H54 (cell line): ENCODE results near the gene M1AP.

ENCODE experiments used
- DNase-seq: peaks from one replicate; pipeline ENCODE4 v3.0.0; 2011; ENCODE audit warnings: low spot score, mixed read lengths; ENCODE audit not compliant: insufficient read length
- FAIRE-seq: peaks from 3 replicates; lab custom pipeline; 2011; peaks lifted over from hg19 to GRCh38; lab: Jason Lieb, UNC
- POLR2A ChIP-seq: IDR thresholded peaks from 2 replicates; pipeline ENCODE4 v1.6.1; 2011; ENCODE audit warnings: low read depth, mild to moderate bottlenecking, low read length

The M1AP gene, protein sequence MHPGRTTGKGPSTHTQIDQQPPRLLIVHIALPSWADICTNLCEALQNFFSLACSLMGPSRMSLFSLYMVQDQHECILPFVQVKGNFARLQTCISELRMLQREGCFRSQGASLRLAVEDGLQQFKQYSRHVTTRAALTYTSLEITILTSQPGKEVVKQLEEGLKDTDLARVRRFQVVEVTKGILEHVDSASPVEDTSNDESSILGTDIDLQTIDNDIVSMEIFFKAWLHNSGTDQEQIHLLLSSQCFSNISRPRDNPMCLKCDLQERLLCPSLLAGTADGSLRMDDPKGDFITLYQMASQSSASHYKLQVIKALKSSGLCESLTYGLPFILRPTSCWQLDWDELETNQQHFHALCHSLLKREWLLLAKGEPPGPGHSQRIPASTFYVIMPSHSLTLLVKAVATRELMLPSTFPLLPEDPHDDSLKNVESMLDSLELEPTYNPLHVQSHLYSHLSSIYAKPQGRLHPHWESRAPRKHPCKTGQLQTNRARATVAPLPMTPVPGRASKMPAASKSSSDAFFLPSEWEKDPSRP

DNA sequence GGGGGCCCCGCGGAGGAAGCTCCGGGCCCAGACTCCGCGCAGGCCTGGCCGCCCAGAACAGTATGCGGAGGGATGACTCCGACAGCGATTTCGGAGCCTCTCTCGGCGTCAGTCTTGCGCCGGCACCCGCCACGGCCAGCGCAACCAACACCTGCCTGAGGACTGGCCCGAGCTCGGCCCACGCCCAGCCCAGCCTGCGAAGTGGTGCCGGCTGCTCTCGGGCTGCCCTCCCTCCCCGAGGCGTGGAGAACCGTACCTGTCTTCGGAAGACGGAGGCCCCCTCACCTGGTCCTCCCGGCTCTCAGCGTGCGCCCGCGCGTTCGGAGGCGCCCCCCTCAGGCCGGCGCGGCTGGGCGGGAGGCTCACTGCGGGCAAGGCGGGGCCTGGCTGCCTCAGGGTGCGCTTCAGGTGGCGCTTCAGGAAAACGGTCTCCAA is at the start of gene M1AP:
M1AP (minus strand) TSS at position 322 of the 435 bp plus-strand sequence. CDS start 8,055 bp downstream, outside the sequence.
- TF ChIP-seq POLR2A = no peak
- FAIRE-seq (no peak), DNase-seq (no peak)

DNA sequence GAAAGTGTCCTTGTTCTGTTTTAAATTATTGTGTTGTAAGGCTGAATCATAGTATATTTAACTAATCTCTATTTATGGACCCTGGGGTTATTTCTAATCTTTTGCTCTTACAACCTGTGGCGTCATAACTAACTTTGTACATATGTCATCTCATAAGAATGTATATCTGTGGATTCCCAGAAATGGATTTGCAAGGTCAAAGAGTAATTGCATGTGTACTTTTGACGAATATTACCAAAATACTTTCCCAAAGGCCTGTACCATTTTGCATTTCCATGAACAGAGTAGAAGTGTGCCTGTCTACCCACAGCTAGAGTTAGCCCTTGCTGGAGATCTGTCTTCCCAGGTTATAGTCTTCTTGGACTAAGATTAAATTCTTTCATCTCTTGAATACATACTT is 48.7 kb upstream of the M1AP start:
- TF ChIP-seq POLR2A = no peak
- FAIRE-seq (no peak), DNase-seq (no peak)

DNA sequence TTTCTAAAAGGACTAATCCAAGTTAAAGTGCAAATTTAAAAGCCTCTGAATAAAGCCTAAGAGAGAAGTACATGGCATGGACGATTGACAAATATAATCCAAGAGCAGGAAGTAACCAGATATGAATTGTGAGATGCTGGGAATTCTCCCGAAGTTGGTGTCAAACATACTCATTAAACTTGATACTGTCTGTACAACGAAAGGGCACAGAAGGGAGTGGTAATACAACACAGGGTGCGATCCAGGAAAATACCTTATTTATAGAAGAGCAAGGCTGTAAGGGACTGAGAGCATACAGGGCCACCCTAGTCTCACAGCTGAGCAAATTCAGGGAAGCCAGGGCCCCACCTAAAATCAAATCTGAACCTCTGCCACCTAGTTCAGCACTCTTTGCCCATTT is 47.5 kb upstream of the M1AP start:
- no peak for TF ChIP-seq POLR2A
- DNase-seq = no peak
- FAIRE-seq = no peak

DNA sequence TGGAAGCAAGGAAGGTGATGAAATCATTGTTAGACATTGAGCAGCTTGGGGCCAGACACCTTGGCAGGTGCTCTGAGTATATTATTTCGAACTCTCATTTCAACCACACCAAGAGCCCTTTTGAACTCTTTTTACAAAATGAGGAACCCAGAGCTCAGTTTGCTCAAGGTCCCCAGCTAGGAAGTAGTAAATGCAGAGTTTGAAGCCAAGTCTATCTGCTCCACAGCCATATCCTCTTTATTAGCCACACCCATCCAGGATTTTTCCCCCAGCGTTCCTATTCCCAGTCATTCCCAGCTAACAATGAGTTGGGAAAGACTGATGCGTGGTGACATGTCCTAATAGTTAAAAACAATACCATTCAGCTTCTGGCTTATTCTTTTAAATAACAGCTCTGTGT is 46.2 kb upstream of the M1AP start:
- no peak for FAIRE-seq
- TF ChIP-seq POLR2A = no peak
- DNase-seq = no peak

DNA sequence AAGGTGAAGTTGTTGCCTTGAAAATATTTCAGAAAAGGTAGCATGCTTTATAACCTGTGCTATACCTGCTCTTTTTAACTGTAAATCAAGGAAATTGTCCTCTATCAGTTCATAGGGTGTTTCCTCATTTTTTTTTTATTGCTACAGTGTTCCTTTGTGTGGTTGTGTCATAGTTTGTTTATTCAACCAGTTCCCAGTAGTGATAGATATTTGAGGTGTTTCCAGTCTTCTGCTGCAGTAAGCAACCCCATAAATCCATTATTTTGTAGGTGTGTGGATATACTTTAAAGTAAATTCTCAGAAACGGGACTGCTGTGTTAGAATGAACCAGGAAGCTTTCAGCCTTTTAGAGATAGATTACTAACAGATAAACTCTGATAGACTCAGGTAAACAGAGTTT is 45.5 kb upstream of the M1AP start:
- no peak for TF ChIP-seq POLR2A
- no peak for DNase-seq
- no peak for FAIRE-seq

DNA sequence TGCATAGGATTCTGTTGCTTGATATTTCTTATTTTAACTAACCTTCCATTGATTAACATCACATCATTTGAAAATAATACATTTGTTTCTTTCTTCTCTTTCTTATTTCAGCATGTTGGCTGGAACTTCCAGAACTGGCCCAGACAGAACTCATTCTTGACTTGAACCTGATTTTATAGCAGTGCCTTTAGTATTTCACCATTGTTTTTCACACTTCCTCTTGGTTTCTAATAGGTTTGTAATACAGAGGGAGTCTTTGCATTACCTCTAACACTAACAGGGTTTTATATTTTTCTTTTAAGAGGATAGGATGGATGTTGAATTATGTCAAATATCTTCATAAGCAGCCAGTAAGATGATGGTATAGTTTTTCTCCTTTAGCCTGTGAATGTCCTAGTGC is 45.1 kb upstream of the M1AP start:
- DNase-seq (no peak), FAIRE-seq (no peak)
- TF ChIP-seq POLR2A = no peak

DNA sequence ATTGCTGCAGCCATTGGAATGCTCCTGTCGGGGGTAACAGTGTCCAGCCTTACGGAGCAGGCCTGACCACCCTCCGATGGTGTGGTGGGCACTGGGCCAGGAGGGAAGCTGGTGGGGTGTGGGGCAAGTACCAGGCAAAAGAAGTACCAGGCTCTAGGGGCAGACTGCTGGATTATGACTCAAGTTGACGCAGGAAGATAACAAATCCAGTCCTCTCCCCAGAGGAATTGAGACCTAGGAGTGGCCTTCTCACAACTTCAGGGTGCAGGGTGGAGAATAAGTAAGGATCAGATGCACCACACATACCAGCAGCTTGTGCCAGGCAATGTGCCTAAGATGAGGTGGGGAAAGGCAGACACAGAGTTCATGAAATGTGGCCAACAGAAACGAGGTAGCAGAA is 43.8 kb upstream of the M1AP start:
- no peak for FAIRE-seq
- DNase-seq = no peak
- no peak for TF ChIP-seq POLR2A

DNA sequence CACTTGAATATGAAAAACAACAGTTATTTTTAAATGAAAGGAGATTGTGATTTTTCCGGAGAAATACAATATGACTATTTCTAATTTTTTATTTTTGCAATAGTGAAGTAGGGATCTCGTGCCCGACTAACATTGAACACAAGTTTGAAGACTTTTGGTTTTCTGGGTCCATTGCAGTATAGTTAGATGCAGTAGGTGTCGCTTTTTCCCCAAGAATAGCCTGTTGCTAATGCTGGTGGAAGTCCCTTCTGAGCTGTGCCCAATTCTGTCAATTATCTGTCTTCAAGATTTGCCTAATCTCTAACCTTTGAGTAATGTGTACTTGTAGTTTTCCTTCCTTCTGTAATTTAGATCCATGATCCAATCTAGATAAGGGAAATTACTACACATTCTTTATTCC is 42.4 kb upstream of the M1AP start:
- peak; percentile 54 for DNase-seq
- peak; percentile 75 for FAIRE-seq
- no peak for TF ChIP-seq POLR2A

DNA sequence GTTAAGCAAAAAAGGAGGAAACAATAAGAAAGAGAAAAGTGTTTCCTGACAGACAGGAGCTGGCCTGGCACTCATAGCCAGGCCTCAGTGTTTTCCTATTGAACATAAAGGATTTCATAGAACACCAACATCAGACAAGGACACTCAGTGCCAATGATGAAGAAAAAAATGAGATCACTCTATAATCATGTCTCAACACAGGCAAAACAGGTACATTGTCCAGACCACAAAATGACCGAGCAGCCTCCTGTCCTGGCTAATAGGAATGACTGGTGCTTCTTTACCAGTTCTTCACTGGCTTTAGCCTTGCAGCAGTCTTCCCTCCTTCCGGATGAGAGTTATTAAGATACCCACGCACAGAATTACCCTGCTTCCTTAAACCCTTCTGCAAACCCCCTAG is 41.5 kb upstream of the M1AP start:
- DNase-seq (no peak), FAIRE-seq (no peak)
- no peak for TF ChIP-seq POLR2A

DNA sequence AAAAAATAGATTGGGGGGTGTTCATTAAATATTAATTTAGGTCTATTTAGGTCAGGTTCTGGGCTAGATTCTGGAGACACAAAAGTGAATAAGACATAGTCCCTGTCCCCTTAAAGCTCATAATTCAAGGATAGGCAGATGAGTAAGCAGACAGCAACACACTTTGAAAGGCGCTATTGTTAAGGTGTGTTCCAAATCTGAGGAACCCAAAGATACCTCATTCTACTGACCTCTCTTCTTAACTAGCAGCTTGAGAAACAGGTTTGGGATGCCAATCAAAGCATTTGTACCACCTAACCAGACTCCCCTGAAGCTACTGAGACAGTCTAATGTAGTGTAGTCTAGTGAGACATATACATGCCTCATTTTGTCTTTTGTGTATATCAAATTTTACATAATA is 40.8 kb upstream of the M1AP start:
- TF ChIP-seq POLR2A = no peak
- FAIRE-seq (no peak), DNase-seq (no peak)

DNA sequence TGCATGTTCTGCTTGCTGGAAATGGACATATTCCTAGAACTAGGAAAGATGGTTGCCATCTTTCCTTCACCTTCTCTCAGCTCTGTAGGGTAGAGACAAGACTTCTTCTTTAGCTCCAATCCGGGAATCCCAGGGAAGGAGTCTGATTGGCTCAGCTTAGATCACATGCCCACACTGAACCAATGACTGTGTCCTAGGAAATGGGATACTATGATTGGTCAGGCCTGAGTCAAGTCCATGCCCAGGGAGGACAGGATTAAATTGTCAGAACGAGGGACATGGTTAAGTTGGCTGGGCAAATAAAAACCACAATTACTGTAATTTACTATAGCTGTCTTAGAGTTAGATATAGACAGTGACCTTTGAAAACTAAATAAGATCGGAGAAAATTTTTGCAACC is 37.3 kb upstream of the M1AP start:
- no peak for DNase-seq
- FAIRE-seq = no peak
- TF ChIP-seq POLR2A = no peak

DNA sequence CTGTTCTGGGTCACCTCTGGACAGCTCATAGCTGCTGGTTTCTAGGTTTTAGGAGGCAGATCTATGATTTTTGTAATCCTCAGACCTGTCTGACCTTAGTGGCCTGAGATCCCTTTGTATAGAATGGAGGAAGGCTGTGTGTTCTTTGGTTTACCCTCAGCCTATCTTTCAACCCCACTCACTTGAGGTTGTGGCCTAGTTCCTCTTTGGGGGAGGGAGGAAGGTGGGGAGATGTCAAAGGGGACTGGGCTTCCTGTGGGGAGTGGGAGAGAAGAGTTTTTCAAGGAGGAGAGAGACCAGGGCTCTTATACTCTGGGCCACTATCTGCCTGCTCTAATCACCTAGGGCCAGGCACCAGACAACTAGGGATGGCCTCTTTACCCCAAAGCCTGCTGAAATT is 34.4 kb upstream of the M1AP start:
- no peak for TF ChIP-seq POLR2A
- DNase-seq = no peak
- FAIRE-seq = no peak

DNA sequence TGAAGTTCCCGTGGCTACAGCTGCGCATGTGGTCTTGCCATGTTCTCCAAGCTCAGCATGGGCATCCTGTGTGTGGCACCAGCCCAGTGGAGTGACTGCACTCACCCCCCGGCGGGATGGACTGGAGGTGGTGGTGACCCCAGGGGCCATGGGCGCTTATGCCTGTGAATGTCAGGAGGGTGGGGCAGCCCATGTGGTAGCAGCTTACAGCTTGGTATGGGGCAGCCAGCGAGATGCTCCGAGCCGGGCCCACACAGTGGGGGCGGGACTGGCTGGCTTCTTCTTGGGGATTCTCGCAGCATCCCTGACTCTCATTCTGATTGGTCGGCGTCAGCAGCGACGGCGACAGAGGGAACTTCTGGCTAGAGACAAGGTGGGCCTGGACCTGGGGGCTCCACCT is 31.5 kb upstream of the M1AP start:
- DNase-seq = no peak
- no peak for TF ChIP-seq POLR2A
- no peak for FAIRE-seq

DNA sequence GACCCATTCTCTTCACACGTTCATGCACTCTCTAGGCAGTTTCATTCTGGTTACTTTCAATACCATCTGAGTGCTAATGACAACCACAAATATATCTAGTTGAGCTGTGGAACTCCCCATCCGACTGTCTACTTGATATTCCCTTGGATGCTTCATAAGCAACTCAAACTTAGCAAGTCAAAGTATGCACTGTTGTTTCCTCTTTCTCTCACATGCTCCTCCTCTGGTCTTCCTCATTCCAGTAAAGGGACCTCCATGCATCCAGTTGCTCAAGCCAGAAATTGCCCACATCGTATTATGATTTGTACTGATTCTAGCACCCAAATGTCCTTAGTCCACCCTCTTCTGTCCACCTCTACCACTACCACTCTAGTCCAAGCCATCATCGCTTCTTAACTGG is 28.2 kb upstream of the M1AP start:
- no peak for TF ChIP-seq POLR2A
- FAIRE-seq (no peak), DNase-seq (no peak)

DNA sequence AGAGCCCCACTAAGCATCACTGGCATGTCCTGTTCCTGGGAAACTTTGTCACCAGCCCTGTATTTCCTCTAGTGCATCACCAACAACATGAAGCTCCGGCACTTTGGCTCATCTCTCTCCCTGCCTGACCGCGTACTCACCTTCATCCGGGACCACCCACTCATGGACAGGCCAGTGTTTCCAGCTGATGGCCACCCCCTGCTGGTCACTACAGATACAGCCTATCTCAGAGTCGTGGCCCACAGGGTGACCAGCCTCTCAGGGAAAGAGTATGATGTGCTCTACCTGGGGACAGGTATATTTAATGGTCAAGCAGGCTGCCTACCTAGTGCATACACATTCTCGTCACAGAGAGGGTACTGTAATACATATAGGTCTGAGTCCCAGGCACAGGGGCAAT is 27.0 kb upstream of the M1AP start:
- FAIRE-seq = no peak
- no peak for DNase-seq
- TF ChIP-seq POLR2A = no peak
